HG03354 (cell line): ENCODE results near the gene PARM1.
A peak's percentile ranks its signal among the peaks of the same experiment; 100 is the strongest.

ENCODE experiments used
- ATAC-seq: cut with Tn5 transposase; IDR thresholded peaks from one replicate; pipeline ENCODE4 v1.9.1; 2021; ENCODE audit warnings: mild to moderate bottlenecking; ENCODE audit not compliant: unreplicated experiment, poor library complexity, severe bottlenecking

The PARM1 gene

GRCh38 chr4:74932832-74933561 lies at the start of gene PARM1:
PARM1 (plus strand) TSS chr4:74933116; CDS start chr4:74933328, 212 bp downstream.
- peak; percentile 83 for ATAC-seq

GRCh38 chr4:74884266-74884665 lies 48.6 kb upstream of the PARM1 start:
- no peak for ATAC-seq

GRCh38 chr4:74886484-74886883 lies 46.4 kb upstream of the PARM1 start:
- ATAC-seq: no peak

GRCh38 chr4:74890341-74890740 lies 42.6 kb upstream of the PARM1 start:
- no peak for ATAC-seq

- ATAC-seq: no peak
These were observed 41.9 kb upstream of the PARM1 start for GRCh38 chr4:74891037-74891436.

- ATAC-seq: no peak
These were observed 39.7 kb upstream of the PARM1 start for GRCh38 chr4:74893171-74893570.

GRCh38 chr4:74896595-74896994 lies 36.3 kb upstream of the PARM1 start:
- no peak for ATAC-seq

- ATAC-seq: no peak
These were observed 35.5 kb upstream of the PARM1 start for GRCh38 chr4:74897386-74897785.

GRCh38 chr4:74900862-74901261 lies 32.1 kb upstream of the PARM1 start:
- no peak for ATAC-seq

- ATAC-seq: no peak
These were observed 28.3 kb upstream of the PARM1 start for GRCh38 chr4:74904509-74905065.

GRCh38 chr4:74906771-74907170 lies 26.1 kb upstream of the PARM1 start:
- ATAC-seq: no peak

GRCh38 chr4:74919783-74920182 lies 13.1 kb upstream of the PARM1 start:
- no peak for ATAC-seq

- peak; percentile 42 for ATAC-seq
These were observed 12.2 kb upstream of the PARM1 start for GRCh38 chr4:74920704-74921103.

- no peak for ATAC-seq
These were observed 11.4 kb upstream of the PARM1 start for GRCh38 chr4:74921490-74921889.

- ATAC-seq: no peak
These were observed 6.9 kb upstream of the PARM1 start for GRCh38 chr4:74926007-74926406.

GRCh38 chr4:74930162-74930561 lies 2.8 kb upstream of the PARM1 start:
- ATAC-seq: peak; percentile 46

GRCh38 chr4:74931376-74931775 lies 1.5 kb upstream of the PARM1 start:
- no peak for ATAC-seq

- no peak for ATAC-seq
These were observed 906 bp upstream of the PARM1 start for GRCh38 chr4:74932010-74932409.

- peak; percentile 20 for ATAC-seq
These were observed 673 bp downstream of the PARM1 start for GRCh38 chr4:74933562-74934015.

- peak; percentile 2 for ATAC-seq
These were observed 1.3 kb downstream of the PARM1 start for GRCh38 chr4:74934016-74934831.

- no peak for ATAC-seq
These were observed 2.0 kb downstream of the PARM1 start for GRCh38 chr4:74934888-74935287.
